K562 (cell line): ENCODE data around the gene PICK1. TPM values are rescaled to one million over a fixed set of nuclear protein-coding genes. Genes with fewer than 3 reads are reported as not detected.
"Not testable (repeated sequence)": the region's sequence is repeated elsewhere in the genome, so short reads cannot be mapped to it uniquely, and the experiment has no call there.

Experiments used
- ATAC-seq: fragments of 200-7000 bp; cut with Tn5 transposase; 3 replicates; pipeline ENCODE4 v1.9.1; 2020; ENCODE audit warnings: moderate library complexity
- BruUV-seq: library from RNA; stranded (reverse); fragments of 400-500 nt; replicated peaks from 2 replicates; lab custom pipeline; 2021; lab: Mats Ljungman, UMichigan
- CTCF ChIA-PET: fragments of 300-600 bp; formaldehyde crosslinking; extraction: SDS; loops from one replicate; lab custom pipeline; 2021; ENCODE audit warnings: low intra/inter-chr PET ratio; lab: Yijun Ruan, JAX
- POLR2A ChIA-PET: fragments of 300-600, 350-650 bp; sonication (Branson Sonifier 250); formaldehyde crosslinking; extraction: SDS; loops from one replicate; lab custom pipeline; 2021; ENCODE audit warnings: antibody characterized with exemption, inconsistent platforms; lab: Yijun Ruan, JAX
- DNase-seq, 4 experiments: peaks; one replicate each; pipeline versions ENCODE4 v3.0.0 to v3.0.0-alpha.2; 2011 to 2018; ENCODE audit warnings: low spot score in 3 of 4, mixed read lengths in 3 of 4; ENCODE audit errors: extremely low read depth in 1 of 4
- FAIRE-seq: peaks from 2 replicates; lab custom pipeline; 2011; peaks lifted over from hg19 to GRCh38; lab: Jason Lieb, UNC
- H2AFZ ChIP-seq: 2 replicates; pipeline ENCODE4 v1.6.0; 2011; ENCODE audit warnings: low read depth, low read length, control low read depth, inconsistent platforms
- H3K27ac ChIP-seq: fragments of 200-600 bp; 3 replicates; pipeline ENCODE4 v1.8.0; 2011; ENCODE audit warnings: low read depth, mild to moderate bottlenecking, control low read depth, inconsistent platforms, low read length, moderate library complexity, mixed read lengths; ENCODE audit errors: extremely low read depth
- H3K27me3 ChIP-seq, 2 experiments: fragments of 300-600 bp in 1 of 2; 2 replicates in 1 of 2; 3 replicates in 1 of 2; pipeline versions ENCODE4 v1.6.0 to v1.8.0; 2011; ENCODE audit warnings: inconsistent platforms in 2 of 2, low read length in 2 of 2, mild to moderate bottlenecking in 1 of 2, mixed read lengths in 1 of 2, moderate library complexity in 1 of 2; ENCODE audit not compliant: control insufficient read depth in 2 of 2, insufficient read depth in 2 of 2
- H3K36me3 ChIP-seq: fragments of 300-600 bp; 3 replicates; pipeline ENCODE4 v1.8.0; 2011; ENCODE audit warnings: mild to moderate bottlenecking, low read length, inconsistent platforms; ENCODE audit not compliant: control insufficient read depth, insufficient read depth
- H3K4me1 ChIP-seq, 2 experiments: fragments of 200-600 bp in 1 of 2; replicated peaks in 1 of 2; 2 replicates in 1 of 2; 3 replicates in 1 of 2; pipeline versions ENCODE4 v1.5.1 to v1.8.0; 2011; ENCODE audit warnings: inconsistent platforms in 2 of 2, low read length in 2 of 2, mild to moderate bottlenecking in 1 of 2, mixed read lengths in 1 of 2, moderate library complexity in 1 of 2; ENCODE audit not compliant: control insufficient read depth in 2 of 2, insufficient read depth in 2 of 2
- H3K4me2 ChIP-seq: 2 replicates; pipeline ENCODE4 v1.6.1; 2011; ENCODE audit warnings: low read length, control low read depth, inconsistent platforms, mixed read lengths; ENCODE audit not compliant: insufficient read depth
- H3K4me3 ChIP-seq: fragments of 200-600 bp; sonication (generic), shearing (Covaris generic); 2 replicates; pipeline ENCODE4 v1.5.1; 2016; ENCODE audit warnings: control low read depth, inconsistent platforms
- H3K79me2 ChIP-seq: fragments of 200-600 bp; 3 replicates; pipeline ENCODE4 v1.8.0; 2011; ENCODE audit warnings: low read length, inconsistent platforms; ENCODE audit not compliant: control insufficient read depth, insufficient read depth
- H3K9ac ChIP-seq, 2 experiments: 2 replicates each; pipeline versions ENCODE4 v1.6.0 to v1.6.1; 2011; ENCODE audit warnings: low read depth in 2 of 2, low read length in 2 of 2, control low read depth in 1 of 2, inconsistent platforms in 1 of 2, mild to moderate bottlenecking in 1 of 2, mixed read lengths in 1 of 2; ENCODE audit not compliant: insufficient read depth in 1 of 2
- H3K9me1 ChIP-seq: one replicate; pipeline ENCODE4 v1.6.0; 2011; ENCODE audit warnings: inconsistent platforms, mild to moderate bottlenecking, low read length, moderate library complexity; ENCODE audit not compliant: control insufficient read depth, insufficient read depth
- H3K9me3 ChIP-seq: replicated peaks from 2 replicates; pipeline ENCODE4 v1.5.1; 2011; ENCODE audit warnings: low read depth, low read length, inconsistent platforms; ENCODE audit not compliant: control insufficient read depth, insufficient read depth
- H4K20me1 ChIP-seq: replicated peaks from 2 replicates; pipeline ENCODE4 v1.6.1; 2011; ENCODE audit warnings: low read length, inconsistent platforms, mixed read lengths; ENCODE audit not compliant: control insufficient read depth, insufficient read depth
- PHF8 ChIP-seq: fragments of 200-600 bp; sonication (generic); IDR thresholded peaks from 2 replicates; pipeline ENCODE4 v1.6.1; 2012; ENCODE audit warnings: mixed run types, mild to moderate bottlenecking, inconsistent platforms, low read length, moderate library complexity, borderline replicate concordance
- POLR2G ChIP-seq: fragments of 200-400 bp; formaldehyde crosslinking; IDR thresholded peaks from 2 replicates; pipeline ENCODE4 v1.6.1; 2017; ENCODE audit warnings: low read depth, mild to moderate bottlenecking, antibody characterized with exemption, low read length, moderate library complexity
- ZNF384 ChIP-seq: IDR thresholded peaks from 2 replicates; pipeline ENCODE4 v1.6.1; 2012; ENCODE audit warnings: low read depth, low read length, improper control_type of control experiment
- WGBS: fragments of 100-300 bp; shearing (Covaris generic); methylation state at CpG from one replicate; pipeline ENCODE4 v1.1.6; 2016; ENCODE audit warnings: low coverage, mixed read lengths; ENCODE audit not compliant: insufficient coverage; ENCODE audit errors: missing lambda C conversion rate; 5-methylcytosine and 5-hydroxymethylcytosine counted together
- in situ Hi-C: fragments of 300-500 bp; cut with MboI; formaldehyde crosslinking; loops from 4 replicates; pipeline ENCODE4 v1.15.0; 2018; ENCODE audit warnings: inconsistent platforms, mixed read lengths
- intact Hi-C: fragments of 100-400 bp; cut with micrococcal nuclease; formaldehyde crosslinking; loops from 2 replicates; pipeline ENCODE4 v1.14.2; 2022
- polyA plus RNA-seq, 8 experiments: library from polyadenylated mRNA; depleted of rRNA in 4 of 8; stranded (reverse) in 5 of 8; unstranded in 3 of 8; fragments of >200 nt; fragmentation: Nextera tagmentation in 2 of 8; fragmentation: Illumina TruSeq in 1 of 8; extraction: Ambion mirVana in 2 of 8; extraction: Trizol in 1 of 8; gene quantifications; 2 replicates each; pipeline versions ENCODE4 v1.2.1 to v1.2.3, GENCODE V29; 2011 to 2014; ENCODE audit warnings: inconsistent platforms in 1 of 8, missing spikeins in 1 of 8
- total RNA-seq, 7 experiments: library from RNA; depleted of rRNA in 6 of 7; stranded (reverse); fragments of >200 nt in 6 of 7; fragmentation: Illumina TruSeq in 2 of 7; extraction: Trizol in 2 of 7; gene quantifications; 2 replicates each; pipeline versions ENCODE4 v1.2.1 to v1.2.3, GENCODE V29; 2011 to 2021; ENCODE audit warnings: low replicate concordance in 1 of 7

PICK1 gene
- total and polyA plus RNA-seq, 9 of the 15 experiments (the other 6 are each of a cell fraction or from before 2014, with no cell fraction given), result 0.06 to 11.0 (median 7.9) TPM; not detected in 1

DNA sequence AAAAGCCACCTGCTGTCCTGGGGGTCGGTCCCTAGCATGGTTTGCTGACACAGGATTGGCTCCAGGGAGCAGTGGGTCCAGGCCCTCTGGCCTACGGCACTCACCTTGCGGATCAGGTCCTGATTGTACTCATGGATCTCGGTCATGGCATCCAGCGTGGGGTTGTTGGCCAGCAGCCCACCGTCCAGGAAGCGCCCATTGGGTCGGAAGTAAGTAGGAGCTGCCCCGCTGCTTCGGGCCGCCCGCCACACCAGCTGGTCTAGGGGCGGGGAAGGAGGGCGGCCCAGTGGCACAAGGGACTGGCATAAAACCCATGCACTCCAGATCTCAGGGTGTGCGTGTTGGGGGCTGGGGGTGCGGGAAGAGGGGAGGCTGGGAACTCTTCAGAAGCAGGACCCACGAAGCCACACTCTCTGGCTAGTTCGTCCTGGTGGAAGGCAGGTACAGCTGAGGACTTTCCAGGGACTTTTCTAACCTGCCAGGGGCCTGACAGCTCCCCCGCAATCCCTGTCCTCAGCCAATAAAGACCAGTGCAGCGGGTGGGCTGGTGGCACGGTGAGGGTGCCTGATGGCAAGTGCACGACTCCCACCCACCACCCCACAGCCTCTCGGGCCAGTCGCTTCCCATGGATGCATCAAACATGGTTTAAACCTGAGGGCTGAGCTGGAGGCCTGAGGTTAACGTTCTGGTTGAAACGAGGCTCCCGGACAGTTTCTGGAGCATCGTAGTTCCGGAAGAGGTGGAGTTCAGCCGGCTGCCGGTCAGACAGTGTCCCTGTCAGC, 58.4 kb downstream of the PICK1 start:
- Histone ChIP-seq H3K36me3 (no peaks in the 10 kb centered on the region), H3K4me3 (no peak overlapping the region), H3K9me3 (no peaks in the 10 kb centered on the region), H3K4me2 (no peak overlapping the region), H3K27me3 (no peaks in the 10 kb centered on the region), H3K9ac (no peak overlapping the region; a peak in 1 of 4 replicates), H3K27ac (no peak overlapping the region), H4K20me1 (no peaks in the 10 kb centered on the region), H2AFZ (no peak overlapping the region), H3K9me1 (no peaks in the 10 kb centered on the region), H3K4me1 (peaks cover 0 to 32% of the 10 kb centered on the region in 2 experiments; a peak in 2 of 5 replicates), H3K79me2 (no peaks in the 10 kb centered on the region)
- in situ Hi-C loops, result no loop called here
- WGBS, result 79% methylated on average over 23 of the region's 31 CpGs
- no TSS peak for BruUV-seq
- ATAC-seq (no peak), FAIRE-seq (no peak), DNase-seq (no peak)
- POLR2A ChIA-PET, result interaction anchor here (1.6 kb wide), 1 partner anchor 88 kb away, joined by 4 read pairs; no protein-coding TSS in a partner anchor
- TF ChIP-seq PHF8, result no peak
- TF ChIP-seq ZNF384, result no peak
- 0 out of 2 replicates have a peak, but pooled peaks have one; percentile 13 for TF ChIP-seq POLR2G
- CTCF ChIA-PET, result interaction anchor here (0.5 kb wide), 1 partner anchor 99 kb away, joined by 3 read pairs; no protein-coding TSS in a partner anchor
- intact Hi-C loops, result loop anchor here (10.0 kb wide), 1 partner anchor 89 kb away; the partner anchor contains the start of gene MAFF

DNA sequence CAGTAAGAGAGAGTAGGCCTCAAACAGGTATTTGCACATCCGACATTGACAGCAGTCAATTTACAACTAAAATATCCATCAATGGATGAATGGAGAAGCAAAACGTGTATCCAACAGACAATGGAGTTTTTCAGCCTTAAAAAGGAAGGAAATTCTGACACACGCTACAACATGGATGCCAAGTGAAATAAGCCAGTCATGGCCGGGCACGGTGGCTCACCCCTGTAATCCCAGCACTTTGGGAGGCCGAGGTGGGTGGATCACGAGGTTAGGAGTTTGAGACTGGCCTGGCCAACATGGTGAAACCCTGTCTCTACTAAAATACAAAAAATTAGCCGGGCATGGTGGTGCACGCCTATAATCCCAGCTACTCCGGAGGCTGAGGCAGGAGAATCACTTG, 60.4 kb downstream of the PICK1 start:
- ATAC-seq, H4K20me1 ChIP-seq, in situ Hi-C loops, DNase-seq, POLR2A ChIA-PET, CTCF ChIA-PET, FAIRE-seq, H3K4me3 ChIP-seq, H3K9me3 ChIP-seq, H3K9ac ChIP-seq, H3K9me1 ChIP-seq, H3K27ac ChIP-seq, H3K4me2 ChIP-seq, H3K79me2 ChIP-seq, H2AFZ ChIP-seq, BruUV-seq, H3K36me3 ChIP-seq, H3K27me3 ChIP-seq: not testable (repeated sequence)
- WGBS, result 76% methylated on average over 8 of the region's 10 CpGs
- peaks cover 0 to 26% of the 10 kb centered on the region in 2 experiments; a peak in 2 of 5 replicates for H3K4me1 ChIP-seq
- intact Hi-C loops, result loop anchor here (10.0 kb wide), 1 partner anchor 87 kb away; the partner anchor contains the start of gene MAFF
